MM.1S (cell line): Measurements from ENCODE around the gene EVI2A.

Source experiments
- EZH2 ChIP-seq: fragments of 300-600 bp; sonication (generic); optimal IDR thresholded peaks from 2 replicates; pipeline ENCODE3; 2017; ENCODE audit warnings: low read depth, mild to moderate bottlenecking, antibody characterized with exemption, low read length, mixed read lengths
- EZH2phosphoT487 ChIP-seq: fragments of 300-600 bp; sonication (generic); IDR thresholded peaks from 2 replicates; pipeline ENCODE4 v1.6.1; 2018; ENCODE audit warnings: antibody characterized with exemption, low read length
- TF ChIP-seq, protein P1 (sequence below): fragments of 300-600 bp; sonication (generic); IDR thresholded peaks from 2 replicates; pipeline ENCODE4 v1.5.1; 2016; ENCODE audit warnings: antibody characterized with exemption, low read length, mixed read lengths

- TF ChIP-seq, protein P1, sequence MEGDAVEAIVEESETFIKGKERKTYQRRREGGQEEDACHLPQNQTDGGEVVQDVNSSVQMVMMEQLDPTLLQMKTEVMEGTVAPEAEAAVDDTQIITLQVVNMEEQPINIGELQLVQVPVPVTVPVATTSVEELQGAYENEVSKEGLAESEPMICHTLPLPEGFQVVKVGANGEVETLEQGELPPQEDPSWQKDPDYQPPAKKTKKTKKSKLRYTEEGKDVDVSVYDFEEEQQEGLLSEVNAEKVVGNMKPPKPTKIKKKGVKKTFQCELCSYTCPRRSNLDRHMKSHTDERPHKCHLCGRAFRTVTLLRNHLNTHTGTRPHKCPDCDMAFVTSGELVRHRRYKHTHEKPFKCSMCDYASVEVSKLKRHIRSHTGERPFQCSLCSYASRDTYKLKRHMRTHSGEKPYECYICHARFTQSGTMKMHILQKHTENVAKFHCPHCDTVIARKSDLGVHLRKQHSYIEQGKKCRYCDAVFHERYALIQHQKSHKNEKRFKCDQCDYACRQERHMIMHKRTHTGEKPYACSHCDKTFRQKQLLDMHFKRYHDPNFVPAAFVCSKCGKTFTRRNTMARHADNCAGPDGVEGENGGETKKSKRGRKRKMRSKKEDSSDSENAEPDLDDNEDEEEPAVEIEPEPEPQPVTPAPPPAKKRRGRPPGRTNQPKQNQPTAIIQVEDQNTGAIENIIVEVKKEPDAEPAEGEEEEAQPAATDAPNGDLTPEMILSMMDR: no peak
- no peak for TF ChIP-seq EZH2
- TF ChIP-seq EZH2phosphoT487: no peak
These were observed 44.7 kb upstream of the EVI2A start for GRCh38 chr17:31366088-31366487.
